Astrocyte of the hippocampus (primary cell): ENCODE results near the gene ALPK1.
"Not testable (repeated sequence)": the region's sequence is repeated elsewhere in the genome, so short reads cannot be mapped to it uniquely, and the experiment has no call there.

ENCODE experiments used
- DNase-seq: peaks from one replicate; pipeline ENCODE4 v3.0.0; 2011; ENCODE audit warnings: low read depth, low spot score

ALPK1 gene

GRCh38 chr4:112377594-112378242 lies 80.5 kb downstream of the ALPK1 start:
- DNase-seq: no peak

- DNase-seq: no peak
Observed at GRCh38 chr4:112378243-112378620, 81.1 kb downstream of the ALPK1 start.

- DNase-seq: no peak
Observed at GRCh38 chr4:112378858-112379257, 81.7 kb downstream of the ALPK1 start.

DNA sequence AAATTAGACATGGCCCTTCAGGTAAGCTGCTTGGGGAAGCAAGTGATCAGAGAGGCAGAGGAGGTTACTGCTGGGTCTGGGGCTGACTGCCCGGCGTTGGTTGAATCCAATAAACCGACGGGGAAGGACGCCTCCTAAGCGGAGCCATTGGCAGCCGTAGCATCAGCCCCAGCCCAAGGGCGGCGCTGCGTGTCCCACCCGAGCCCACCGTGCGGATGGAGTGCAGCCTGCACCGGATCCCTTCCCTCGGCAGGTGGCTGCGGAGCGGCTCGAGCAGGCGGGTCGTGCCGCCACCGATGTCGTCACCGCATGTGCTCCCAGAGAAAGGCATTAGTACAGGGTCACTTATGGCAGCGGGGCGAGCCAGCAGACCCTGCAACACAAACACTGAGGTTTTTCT lies 82.1 kb downstream of the ALPK1 start:
- DNase-seq: peak; percentile 50

DNA sequence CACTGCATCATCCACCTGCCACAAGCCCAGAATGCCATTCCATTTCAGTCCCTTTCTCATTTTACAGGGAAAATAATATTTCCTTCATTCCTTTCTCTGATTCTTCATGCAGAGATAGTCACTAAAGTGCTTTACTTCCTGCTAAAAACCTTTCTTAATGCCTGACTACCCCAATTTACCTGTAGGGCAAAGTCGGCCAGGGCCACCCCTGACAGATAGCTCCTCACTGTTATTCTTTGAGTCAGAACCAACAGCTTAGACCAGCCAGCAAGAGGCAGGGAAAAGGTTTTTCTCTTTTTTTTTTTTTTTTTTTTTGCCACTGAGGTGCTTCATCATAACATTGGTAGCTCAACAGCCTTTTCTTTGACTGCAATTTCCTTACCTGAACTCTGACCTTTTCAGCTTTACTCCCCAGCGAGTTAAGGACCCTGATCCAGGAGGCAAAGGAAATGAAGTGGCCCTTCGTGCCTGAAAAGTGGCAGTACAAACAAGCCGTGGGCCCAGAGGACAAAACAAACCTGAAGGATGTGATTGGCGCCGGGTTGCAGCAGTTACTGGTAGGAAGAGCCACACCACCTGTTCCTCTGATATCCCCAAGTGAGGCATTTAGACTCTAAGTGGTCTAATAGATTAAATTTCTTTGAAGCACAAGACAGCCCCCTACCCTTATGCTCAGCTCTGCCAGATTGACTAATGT lies 85.0 kb downstream of the ALPK1 start:
- DNase-seq: no peak

DNA sequence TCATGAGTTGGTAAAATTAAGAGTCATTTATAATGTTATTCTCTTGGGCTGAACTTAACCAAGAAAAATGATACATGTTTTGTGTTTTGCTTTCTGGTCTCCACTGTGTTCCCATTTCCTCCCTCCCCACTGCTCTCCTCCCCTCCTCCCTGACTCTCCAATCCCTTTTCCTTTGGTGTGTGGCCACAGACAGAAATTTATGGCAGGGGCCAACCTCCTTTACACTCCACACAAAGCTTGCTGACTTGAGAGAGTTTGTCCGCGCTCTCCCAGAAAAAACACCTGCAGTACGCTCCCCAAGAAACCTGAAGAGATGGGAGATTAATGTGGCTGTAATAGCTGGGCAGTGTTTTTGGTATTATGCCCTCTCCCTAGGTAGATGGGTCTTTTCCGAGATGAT lies 88.9 kb downstream of the ALPK1 start:
- DNase-seq: no peak

- no peak for DNase-seq
Observed at GRCh38 chr4:112402098-112402497, 104.9 kb downstream of the ALPK1 start.

- peak; percentile 64 for DNase-seq
Observed at GRCh38 chr4:112403101-112403945, 106.2 kb downstream of the ALPK1 start.

DNA sequence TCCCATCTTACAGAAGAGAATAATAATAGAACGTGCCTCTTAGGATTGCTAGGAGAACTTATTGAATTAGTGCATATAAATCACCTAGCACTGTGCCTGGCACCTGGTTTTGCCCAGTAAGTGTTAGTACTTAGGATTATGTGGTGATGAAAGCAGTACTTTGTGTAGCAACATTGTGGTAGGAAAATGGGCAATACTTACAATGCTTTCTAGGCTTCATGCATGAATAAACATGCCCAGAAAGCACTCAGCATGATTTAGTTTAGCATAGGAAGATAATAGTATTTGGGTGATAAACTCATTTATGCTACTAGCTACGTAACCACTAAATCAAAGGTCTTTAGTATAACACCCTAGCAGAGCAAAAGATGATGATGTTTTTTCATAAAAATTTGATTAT lies 113.2 kb downstream of the ALPK1 start:
- peak; percentile 21 for DNase-seq

GRCh38 chr4:112410804-112411203 lies 113.6 kb downstream of the ALPK1 start:
- no peak for DNase-seq

DNA sequence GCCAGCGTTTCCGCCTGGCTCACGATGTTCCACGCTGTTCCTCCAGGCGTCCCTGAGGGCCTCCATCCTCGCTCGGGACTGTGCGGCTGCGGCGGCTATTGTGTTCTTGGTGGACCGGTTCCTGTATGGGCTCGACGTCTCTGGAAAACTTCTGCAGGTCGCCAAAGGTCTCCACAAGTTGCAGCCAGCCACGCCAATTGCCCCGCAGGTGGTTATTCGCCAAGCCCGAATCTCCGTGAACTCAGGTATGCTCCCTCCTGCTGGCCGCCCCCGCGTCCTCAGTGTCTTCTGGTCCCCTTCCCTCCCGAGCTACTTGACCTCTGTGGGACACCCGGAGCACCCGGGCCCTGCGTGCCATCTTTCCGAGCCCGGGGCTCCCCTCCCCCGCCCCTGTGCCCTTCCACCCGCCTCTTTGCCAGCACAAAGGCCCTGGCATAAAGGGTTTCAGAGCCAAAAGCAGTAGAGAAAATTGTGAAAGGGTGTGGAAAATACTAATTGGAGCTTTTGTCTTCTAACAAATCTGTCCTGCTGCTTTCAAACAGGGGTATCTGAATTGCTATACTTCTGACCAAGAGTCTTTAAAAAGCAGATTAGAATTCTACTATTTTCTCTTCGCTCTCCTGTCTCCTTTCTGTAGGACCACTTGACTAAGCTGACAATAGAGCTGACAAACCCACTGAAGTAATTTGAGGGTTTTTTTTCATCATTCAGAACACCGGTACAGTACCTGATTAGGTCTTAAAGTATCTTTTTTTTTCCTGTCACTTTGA lies 114.8 kb downstream of the ALPK1 start:
- peak; percentile 51 for DNase-seq

DNA sequence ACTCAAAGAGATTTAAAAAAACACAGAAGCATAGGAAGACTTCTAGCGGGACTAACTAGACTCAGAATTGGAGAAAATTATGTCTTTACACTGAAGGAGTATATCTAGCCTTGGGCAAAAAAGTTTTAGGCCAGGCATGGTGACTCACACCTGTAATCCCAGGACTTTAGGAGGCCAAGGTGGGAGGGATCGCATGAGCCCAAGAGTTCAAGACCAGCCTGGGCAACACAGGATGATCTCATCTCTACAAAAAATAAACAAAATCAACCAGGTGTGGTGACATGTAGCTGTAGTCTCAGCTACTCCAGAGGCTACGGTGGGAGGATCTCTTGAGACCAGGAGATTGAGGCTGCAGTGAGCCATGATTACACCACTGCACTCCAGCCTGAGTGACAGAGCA lies 119.3 kb downstream of the ALPK1 start:
- DNase-seq: no peak

GRCh38 chr4:112418092-112418491 lies 120.9 kb downstream of the ALPK1 start:
- no peak for DNase-seq

- no peak for DNase-seq
Observed at GRCh38 chr4:112421911-112422310, 124.7 kb downstream of the ALPK1 start.

GRCh38 chr4:112422644-112423043 lies 125.5 kb downstream of the ALPK1 start:
- no peak for DNase-seq

- no peak for DNase-seq
Observed at GRCh38 chr4:112423591-112423990, 126.4 kb downstream of the ALPK1 start.

GRCh38 chr4:112425823-112426222 lies 128.7 kb downstream of the ALPK1 start:
- no peak for DNase-seq

GRCh38 chr4:112426416-112426815 lies 129.2 kb downstream of the ALPK1 start:
- DNase-seq: no peak

- no peak for DNase-seq
Observed at GRCh38 chr4:112431158-112431557, 134.0 kb downstream of the ALPK1 start.

DNA sequence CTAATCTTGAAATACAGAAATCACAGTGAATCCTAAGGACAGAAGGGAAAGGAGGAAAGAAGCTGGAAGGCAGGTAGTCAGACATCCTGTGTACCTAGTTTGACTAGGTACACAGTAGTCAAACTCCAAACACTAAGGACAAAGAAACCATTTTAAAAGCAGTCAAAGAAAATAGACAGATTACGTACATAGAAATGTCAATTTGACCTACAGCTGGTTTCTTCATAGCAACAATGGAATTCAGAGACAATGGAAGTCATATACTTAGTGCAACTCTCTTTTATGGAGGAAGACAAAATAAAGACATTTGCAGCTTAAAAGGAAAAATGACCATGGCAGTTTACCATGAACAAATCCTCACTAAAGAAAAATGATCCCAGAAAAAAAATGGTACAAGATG lies 139.8 kb downstream of the ALPK1 start:
- DNase-seq: no peak

DNA sequence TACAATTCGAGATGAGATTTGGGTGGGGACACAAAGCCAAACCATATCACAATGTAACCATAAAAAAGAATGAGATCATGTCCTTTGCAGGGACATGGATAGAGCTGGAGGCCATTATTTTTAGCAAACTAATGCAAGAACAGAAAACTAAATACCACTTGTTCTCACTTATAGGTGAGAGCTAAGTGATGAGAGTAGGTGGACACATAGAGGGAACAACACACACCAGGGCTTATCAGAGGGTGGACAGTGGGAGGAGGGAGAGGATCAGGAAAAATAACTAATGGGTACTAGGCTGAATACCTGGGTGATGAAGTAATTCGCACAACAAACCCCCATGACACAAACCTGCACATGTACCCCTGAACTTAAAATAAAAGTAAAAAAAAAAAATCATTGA lies 145.1 kb downstream of the ALPK1 start:
- DNase-seq: not testable (repeated sequence)
